H1 (cell line): ENCODE data around the gene UTS2R. TPM values are rescaled to one million over a fixed set of nuclear protein-coding genes. Genes with fewer than 3 reads are reported as not detected.

Experiments
- BCL11A ChIP-seq, 2 experiments: IDR thresholded peaks; one replicate each; pipeline ENCODE4 v1.6.1; 2011; ENCODE audit warnings: low read depth in 2 of 2, low read length in 2 of 2, mild to moderate bottlenecking in 2 of 2
- CHD7 ChIP-seq: fragments of 300-600 bp; sonication (generic); IDR thresholded peaks from 2 replicates; pipeline ENCODE4 v1.7.1; 2012; ENCODE audit warnings: low read length, moderate library complexity, mild to moderate bottlenecking, inconsistent platforms; ENCODE audit not compliant: insufficient replicate concordance
- FOSL1 ChIP-seq: IDR thresholded peaks from 2 replicates; pipeline ENCODE4 v1.6.1; 2011; ENCODE audit warnings: mild to moderate bottlenecking, low read depth, low read length, moderate library complexity; ENCODE audit not compliant: insufficient read depth
- polyA plus RNA-seq, 7 experiments: library from polyadenylated mRNA; depleted of rRNA in 3 of 7; stranded (reverse) in 5 of 7; unstranded in 2 of 7; fragments of >200 nt in 5 of 7; fragments of 200-250 nt in 2 of 7; gene quantifications; 1 replicate in 5 of 7; 2 replicates in 1 of 7; 4 replicates in 1 of 7; pipeline versions ENCODE4 v1.2.1 to v1.2.3, GENCODE V29; 2011 to 2013; ENCODE audit warnings: missing spikeins in 2 of 7, mixed read lengths in 2 of 7
- total RNA-seq: library from RNA; stranded (reverse); fragmentation: NEBNext Ultra II Directional; extraction: Animal tissue kit (Norgen Biotek cat#: 25700); gene quantifications from 2 replicates; pipeline ENCODE4 v1.2.1, GENCODE V29; 2021

Gene UTS2R
- total and polyA plus RNA-seq, 2 of the 8 experiments (the other 6 are each of a cell fraction or from before 2014, with no cell fraction given), result 0.27 TPM; not detected in 1

- TF ChIP-seq CHD7, result no peak
- no peak for TF ChIP-seq FOSL1
- TF ChIP-seq BCL11A (IDR thresholded peaks at IDR 0.05; ENCODE audit: low read depth in 2 of 2, low read length in 2 of 2), result no peak
These were observed 21.4 kb downstream of the UTS2R start (continued) for GRCh38 chr17:82392941-82393340.
